Omental fat pad (tissue), 4 donors: Measurements from ENCODE around the gene ANKS6. TPM values are rescaled to one million over a fixed set of nuclear protein-coding genes. Genes with fewer than 3 reads are reported as not detected.

ENCODE experiments used
- ATAC-seq: fragments of 150-250 bp; one replicate; pipeline ENCODE4 v1.9.1; 2016; ENCODE audit warnings: mild to moderate bottlenecking, moderate library complexity; ENCODE audit not compliant: low FRiP score
- DNase-seq: peaks from one replicate; pipeline ENCODE4 v3.0.0-alpha.2; 2019; ENCODE audit warnings: low spot score
- CTCF ChIP-seq, 3 donors: fragments of 450-650 bp; IDR thresholded peaks; one replicate each; pipeline ENCODE4 v1.5.1; 2016 to 2017; ENCODE audit warnings: antibody characterized with exemption in 3 of 3, mild to moderate bottlenecking in 3 of 3, moderate library complexity in 2 of 3
- total RNA-seq, 4 donors: library from RNA; depleted of rRNA; stranded (reverse); fragments of >200 nt; gene quantifications; one replicate each; pipeline ENCODE4 v1.1.0, GENCODE V29; 2016

ANKS6 gene
- total RNA-seq, 4 donors from 2014 or later, result 14.7 to 24.7 (median 20.4) TPM

- DNase-seq (no peak), ATAC-seq (no peak)
- TF ChIP-seq CTCF (IDR thresholded peaks at IDR 0.05), result no peak
Observed at GRCh38 chr9:98793031-98793430, 3.3 kb downstream of the ANKS6 start.

- ATAC-seq (no peak), DNase-seq (no peak)
- TF ChIP-seq CTCF (IDR thresholded peaks at IDR 0.05), result no peak
Observed at GRCh38 chr9:98791608-98792490, 4.5 kb downstream of the ANKS6 start.

GRCh38 chr9:98790842-98791607 lies 5.3 kb downstream of the ANKS6 start:
- DNase-seq, result peak; percentile 79
- ATAC-seq, result peak; percentile 96
- TF ChIP-seq CTCF (IDR thresholded peaks at IDR 0.05), result peak in 2 of 3 donors; percentile 100

- no peak for ATAC-seq
- TF ChIP-seq CTCF (IDR thresholded peaks at IDR 0.05), result no peak
- DNase-seq, result no peak
Observed at GRCh38 chr9:98790134-98790841, 6.1 kb downstream of the ANKS6 start.

- no peak for TF ChIP-seq CTCF (IDR thresholded peaks at IDR 0.05)
- no peak for DNase-seq
- no peak for ATAC-seq
Observed at GRCh38 chr9:98789483-98790133, 6.7 kb downstream of the ANKS6 start.

GRCh38 chr9:98787766-98788335 lies 8.5 kb downstream of the ANKS6 start:
- no peak for ATAC-seq
- TF ChIP-seq CTCF (IDR thresholded peaks at IDR 0.05), result no peak
- no peak for DNase-seq
